H1 (cell line): ENCODE data around the gene BTBD7. TPM values are rescaled to one million over a fixed set of nuclear protein-coding genes. Genes with fewer than 3 reads are reported as not detected.

Source experiments
- ATF3 ChIP-seq: IDR thresholded peaks from 2 replicates; pipeline ENCODE4 v1.6.1; 2011; ENCODE audit warnings: low read depth, mild to moderate bottlenecking, low read length; ENCODE audit not compliant: insufficient read depth
- GABPA ChIP-seq: IDR thresholded peaks from 2 replicates; pipeline ENCODE4 v1.6.1; 2011; ENCODE audit warnings: mild to moderate bottlenecking, low read length, moderate library complexity, borderline replicate concordance; ENCODE audit not compliant: insufficient read depth
- HDAC6 ChIP-seq: IDR thresholded peaks from one replicate; pipeline ENCODE4 v1.7.1; 2012; ENCODE audit warnings: low read depth, mild to moderate bottlenecking, inconsistent platforms, low read length, moderate library complexity
- POU5F1 ChIP-seq: IDR thresholded peaks from 2 replicates; pipeline ENCODE4 v1.6.1; 2011; ENCODE audit warnings: low read depth, mild to moderate bottlenecking, low read length, moderate library complexity
- SUZ12 ChIP-seq: fragments of 200-600 bp; sonication (generic); IDR thresholded peaks from 2 replicates; pipeline ENCODE4 v1.6.1; 2012; ENCODE audit warnings: mild to moderate bottlenecking, inconsistent platforms, low read length, moderate library complexity, mixed read lengths
- ZNF274 ChIP-seq: IDR thresholded peaks from 2 replicates; pipeline ENCODE4 v1.7.0; 2012; ENCODE audit warnings: low read length, borderline replicate concordance; ENCODE audit errors: extremely low read depth
- polyA plus RNA-seq, 7 experiments: library from polyadenylated mRNA; depleted of rRNA in 3 of 7; stranded (reverse) in 5 of 7; unstranded in 2 of 7; fragments of >200 nt in 5 of 7; fragments of 200-250 nt in 2 of 7; gene quantifications; 1 replicate in 5 of 7; 2 replicates in 1 of 7; 4 replicates in 1 of 7; pipeline versions ENCODE4 v1.2.1 to v1.2.3, GENCODE V29; 2011 to 2013; ENCODE audit warnings: missing spikeins in 2 of 7, mixed read lengths in 2 of 7
- total RNA-seq: library from RNA; stranded (reverse); fragmentation: NEBNext Ultra II Directional; extraction: Animal tissue kit (Norgen Biotek cat#: 25700); gene quantifications from 2 replicates; pipeline ENCODE4 v1.2.1, GENCODE V29; 2021

BTBD7 gene
- total and polyA plus RNA-seq, 2 of the 8 experiments (the other 6 are each of a cell fraction or from before 2014, with no cell fraction given) = 12.1 to 46.1 TPM

DNA sequence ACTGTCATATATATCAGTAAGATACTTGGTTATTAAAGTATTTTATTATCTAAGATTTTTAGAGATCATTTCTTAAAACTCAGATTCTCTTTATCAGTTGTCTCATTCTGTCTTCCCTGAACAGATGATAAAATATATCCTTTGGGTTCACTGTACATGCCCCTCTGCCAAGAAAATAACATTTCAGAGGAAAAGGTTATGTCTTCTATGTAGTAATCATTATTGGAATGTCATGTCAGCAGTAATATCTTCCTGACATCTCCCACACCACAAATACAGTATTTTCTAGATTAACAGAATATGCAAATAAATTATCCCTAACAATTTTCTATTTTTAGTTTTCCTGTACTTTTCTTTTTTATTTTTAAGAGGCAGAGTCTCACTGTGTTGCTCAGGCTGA is 26.0 kb downstream of the BTBD7 start (continued):
- TF ChIP-seq ZNF274 (no peak), ATF3 (no peak), GABPA (no peak), SUZ12 (no peak), POU5F1 (no peak), HDAC6 (no peak)
- TF ChIP-seq, all 59 proteins: peak for 0
